Endothelial cell of umbilical vein (primary cell): Measurements from ENCODE around the gene NIN. TPM values are rescaled to one million over a fixed set of nuclear protein-coding genes. Genes with fewer than 3 reads are reported as not detected.

Source experiments
- BruUV-seq: library from RNA; stranded (reverse); fragments of 400-500 nt; replicated peaks from 2 replicates; lab custom pipeline; 2021; lab: Mats Ljungman, UMichigan
- CTCF ChIA-PET: fragments of 300-600, 350-600 bp; sonication (Branson Sonifier 250); formaldehyde crosslinking; loops from one replicate; lab custom pipeline; 2021; ENCODE audit warnings: antibody characterized with exemption, inconsistent platforms; lab: Charles Lee
- POLR2A ChIA-PET: fragments of 300-600, 350-600 bp; sonication (Branson Sonifier 250); formaldehyde crosslinking; loops from one replicate; lab custom pipeline; 2021; ENCODE audit warnings: antibody characterized with exemption, inconsistent platforms; lab: Charles Lee
- DNase-seq: peaks from one replicate; pipeline ENCODE4 v3.0.0-alpha.2; 2011; ENCODE audit warnings: low read depth, low spot score
- FAIRE-seq: peaks from 2 replicates; lab custom pipeline; 2011; peaks lifted over from hg19 to GRCh38; lab: Jason Lieb, UNC
- H2AFZ ChIP-seq: 2 replicates; pipeline ENCODE4 v1.6.0; 2012; ENCODE audit warnings: low read depth, low read length, control low read depth, inconsistent platforms
- H3K27ac ChIP-seq: 2 replicates; pipeline ENCODE4 v1.5.1; 2011; ENCODE audit warnings: low read depth, mild to moderate bottlenecking, control low read depth, low read length, moderate library complexity; ENCODE audit not compliant: insufficient read depth
- H3K27me3 ChIP-seq, 2 experiments: 2 replicates each; pipeline versions ENCODE4 v1.6.0 to v1.6.1; 2011; ENCODE audit warnings: low read length in 2 of 2, mixed read lengths in 1 of 2; ENCODE audit not compliant: control insufficient read depth in 2 of 2, insufficient read depth in 2 of 2
- H3K36me3 ChIP-seq, 2 experiments: 2 replicates in 1 of 2; 3 replicates in 1 of 2; pipeline ENCODE4 v1.5.1; 2011; ENCODE audit warnings: low read length in 2 of 2, mild to moderate bottlenecking in 1 of 2, moderate library complexity in 1 of 2; ENCODE audit not compliant: control insufficient read depth in 2 of 2, insufficient read depth in 2 of 2; ENCODE audit errors: extremely low read depth in 1 of 2
- H3K4me1 ChIP-seq: 3 replicates; pipeline ENCODE4 v1.5.1; 2011; ENCODE audit warnings: mild to moderate bottlenecking, low read length; ENCODE audit not compliant: control insufficient read depth, insufficient read depth; ENCODE audit errors: extremely low read depth
- H3K4me2 ChIP-seq: 2 replicates; pipeline ENCODE4 v1.6.1; 2011; ENCODE audit warnings: low read length, control low read depth, mixed read lengths; ENCODE audit not compliant: insufficient read depth
- H3K4me3 ChIP-seq, 3 experiments: fragments of 200-600 bp in 1 of 3; sonication (generic), shearing (Covaris generic) in 1 of 3; replicated peaks in 1 of 3; 2 replicates each; pipeline ENCODE4 v1.5.1; 2011 to 2016; ENCODE audit warnings: control low read depth in 3 of 3, low read length in 3 of 3, mild to moderate bottlenecking in 2 of 3, inconsistent platforms in 1 of 3, low read depth in 1 of 3, moderate library complexity in 1 of 3; ENCODE audit not compliant: insufficient read depth in 1 of 3
- H3K79me2 ChIP-seq: 2 replicates; pipeline ENCODE4 v1.6.0; 2012; ENCODE audit warnings: low read length, inconsistent platforms; ENCODE audit not compliant: control insufficient read depth, insufficient read depth
- H3K9ac ChIP-seq: replicated peaks from 2 replicates; pipeline ENCODE3; 2011; ENCODE audit warnings: low read length, control low read depth; ENCODE audit not compliant: insufficient read depth; ENCODE audit errors: extremely low read depth
- H3K9me1 ChIP-seq: replicated peaks from 3 replicates; pipeline ENCODE4 v1.6.0; 2011; ENCODE audit warnings: mild to moderate bottlenecking, low read length; ENCODE audit not compliant: control insufficient read depth, insufficient read depth; ENCODE audit errors: extremely low read depth
- H3K9me3 ChIP-seq: replicated peaks from 2 replicates; pipeline ENCODE4 v1.5.1; 2012; ENCODE audit warnings: low read length, inconsistent platforms; ENCODE audit not compliant: control insufficient read depth, insufficient read depth
- H4K20me1 ChIP-seq: replicated peaks from 2 replicates; pipeline ENCODE3; 2011; ENCODE audit warnings: mild to moderate bottlenecking, low read length; ENCODE audit not compliant: control insufficient read depth, insufficient read depth; ENCODE audit errors: extremely low read depth
- CTCF ChIP-seq, 2 donors: IDR thresholded peaks; 1 replicate in 1 of 2; 2 replicates in 1 of 2; pipeline ENCODE4 v1.5.1; 2011; ENCODE audit warnings: low read length in 2 of 2, mild to moderate bottlenecking in 2 of 2, moderate library complexity in 2 of 2, control low read depth in 1 of 2, inconsistent platforms in 1 of 2, low read depth in 1 of 2; ENCODE audit not compliant: insufficient read depth in 1 of 2; ENCODE audit errors: extremely low read depth in 1 of 2
- EZH2 ChIP-seq: IDR thresholded peaks from 2 replicates; pipeline ENCODE4 v1.6.1; 2012; ENCODE audit warnings: borderline replicate concordance, low read depth, mild to moderate bottlenecking, moderate library complexity, low read length, inconsistent platforms; ENCODE audit not compliant: severe bottlenecking
- FOS ChIP-seq: IDR thresholded peaks from 2 replicates; pipeline ENCODE4 v1.6.1; 2011; ENCODE audit warnings: mild to moderate bottlenecking, low read length, moderate library complexity, borderline replicate concordance; ENCODE audit not compliant: insufficient read depth
- GATA2 ChIP-seq: IDR thresholded peaks from 2 replicates; pipeline ENCODE4 v1.7.0; 2011; ENCODE audit warnings: low read depth, mild to moderate bottlenecking, moderate library complexity, mixed read lengths, low read length; ENCODE audit not compliant: insufficient read length, insufficient read depth
- JUN ChIP-seq: IDR thresholded peaks from 2 replicates; pipeline ENCODE4 v1.6.1; 2011; ENCODE audit warnings: borderline replicate concordance, low read depth; ENCODE audit not compliant: insufficient read length, insufficient read depth
- MAX ChIP-seq: IDR thresholded peaks from 2 replicates; pipeline ENCODE4 v1.6.1; 2011; ENCODE audit not compliant: insufficient read depth, insufficient read length
- MYC ChIP-seq: IDR thresholded peaks from one replicate; pipeline ENCODE4 v1.6.1; 2011; ENCODE audit warnings: mild to moderate bottlenecking, low read depth, low read length
- POLR2A ChIP-seq: IDR thresholded peaks from 2 replicates; pipeline ENCODE4 v1.6.1; 2012; ENCODE audit warnings: low read depth, mild to moderate bottlenecking, control low read depth, low read length
- POLR2AphosphoS5 ChIP-seq: IDR thresholded peaks from 2 replicates; pipeline ENCODE4 v1.6.1; 2012; ENCODE audit warnings: low read depth, mild to moderate bottlenecking, control low read depth, low read length, moderate library complexity; ENCODE audit not compliant: insufficient read depth
- dilution Hi-C: fragments of 300-500 bp; cut with MboI; formaldehyde crosslinking; loops from one replicate; pipeline ENCODE4 v1.15.0; 2019; ENCODE audit warnings: low sequenced_read_pairs; ENCODE audit not compliant: extremely low pct_ligation_motif_present
- intact Hi-C: fragments of 100-400 bp; cut with micrococcal nuclease; formaldehyde crosslinking; loops from one replicate; pipeline ENCODE4 v1.10.0; 2022
- polyA plus RNA-seq, 4 experiments: library from polyadenylated mRNA; depleted of rRNA in 3 of 4; stranded (reverse) in 3 of 4; unstranded in 1 of 4; fragments of >200 nt; gene quantifications; 2 replicates each; pipeline versions ENCODE4 v1.2.1 to v1.2.3, GENCODE V29; 2011 to 2012; ENCODE audit warnings: missing spikeins in 1 of 4
- total RNA-seq: library from RNA; stranded (reverse); gene quantifications from 2 replicates; pipeline ENCODE4 v1.2.3, GENCODE V29; 2021

The NIN gene
- total and polyA plus RNA-seq, 2 donors (not counting 3 experiments of a cell fraction or from before 2014, with no cell fraction given) = 7.1 to 76.3 TPM

GRCh38 chr14:50758305-50758704, 72.7 kb downstream of the NIN start:
- FAIRE-seq (no peak), DNase-seq (no peak)
- H3K4me2 ChIP-seq = no peak overlapping the region
- CTCF ChIA-PET = interaction anchor here (0.9 to 3.5 kb wide), 5 partner anchors 8 to 102 kb away, joined by 3 to 18 read pairs (median 10); no protein-coding TSS in a partner anchor
- TF ChIP-seq GATA2 (no peak), JUN (no peak), FOS (no peak), CTCF (IDR thresholded peaks at IDR 0.05; ENCODE audit: extremely low read depth in 1 of 2, insufficient read depth in 1 of 2, low read depth in 1 of 2, low read length in 2 of 2) (no peak), MYC (no peak), POLR2A (no peak), EZH2 (no peak), POLR2AphosphoS5 (no peak), MAX (no peak)
- H3K27ac ChIP-seq = no peak overlapping the region
- no peaks in the 10 kb centered on the region for H3K27me3 ChIP-seq
- H4K20me1 ChIP-seq = no peaks in the 10 kb centered on the region
- no peaks in the 10 kb centered on the region for H3K79me2 ChIP-seq
- POLR2A ChIA-PET = no interaction called here
- dilution Hi-C loops = no loop called here
- no peak overlapping the region for H2AFZ ChIP-seq
- intact Hi-C loops = no loop called here
- H3K36me3 ChIP-seq = peaks cover 17 to 24% of the 10 kb centered on the region in 2 experiments
- no peaks in the 10 kb centered on the region for H3K9me3 ChIP-seq
- H3K4me1 ChIP-seq = no peaks in the 10 kb centered on the region
- H3K4me3 ChIP-seq = no peak overlapping the region
- no TSS peak for BruUV-seq
- no peak overlapping the region for H3K9ac ChIP-seq
- H3K9me1 ChIP-seq = no peaks in the 10 kb centered on the region
